ENCODE data around the gene CAVIN2.

DNA sequence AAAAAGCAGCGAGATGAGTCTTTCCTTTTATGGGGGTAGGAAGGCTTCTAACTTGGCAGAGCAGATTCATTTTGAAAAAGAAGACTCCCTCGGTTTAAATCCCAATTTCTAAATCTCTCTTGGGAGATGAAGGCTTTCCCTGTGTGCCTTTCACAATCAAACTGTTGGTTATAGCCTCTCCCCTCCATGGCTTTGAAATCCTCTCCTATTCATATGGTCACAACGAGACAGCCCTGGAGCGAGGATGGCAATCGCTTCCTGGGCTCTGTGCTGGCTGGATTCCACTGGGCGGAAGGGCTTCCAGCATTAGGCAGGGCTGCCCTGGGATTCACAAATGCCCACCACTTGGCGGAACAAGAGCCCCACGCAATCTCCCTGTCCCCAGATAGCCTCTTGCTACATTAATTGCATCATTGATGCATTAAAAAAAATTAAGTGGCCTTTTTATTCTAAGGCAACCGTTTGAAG lies 1.6 kb downstream of the CAVIN2 start:
- TF ChIP-seq RCOR1 (IDR thresholded peaks at IDR 0.05; ENCODE audit: low read length), result no peak
- TF ChIP-seq EZH2phosphoT487 (IDR thresholded peaks at IDR 0.05; ENCODE audit: borderline replicate concordance, low read depth), result no peak
- TF ChIP-seq, protein P1, sequence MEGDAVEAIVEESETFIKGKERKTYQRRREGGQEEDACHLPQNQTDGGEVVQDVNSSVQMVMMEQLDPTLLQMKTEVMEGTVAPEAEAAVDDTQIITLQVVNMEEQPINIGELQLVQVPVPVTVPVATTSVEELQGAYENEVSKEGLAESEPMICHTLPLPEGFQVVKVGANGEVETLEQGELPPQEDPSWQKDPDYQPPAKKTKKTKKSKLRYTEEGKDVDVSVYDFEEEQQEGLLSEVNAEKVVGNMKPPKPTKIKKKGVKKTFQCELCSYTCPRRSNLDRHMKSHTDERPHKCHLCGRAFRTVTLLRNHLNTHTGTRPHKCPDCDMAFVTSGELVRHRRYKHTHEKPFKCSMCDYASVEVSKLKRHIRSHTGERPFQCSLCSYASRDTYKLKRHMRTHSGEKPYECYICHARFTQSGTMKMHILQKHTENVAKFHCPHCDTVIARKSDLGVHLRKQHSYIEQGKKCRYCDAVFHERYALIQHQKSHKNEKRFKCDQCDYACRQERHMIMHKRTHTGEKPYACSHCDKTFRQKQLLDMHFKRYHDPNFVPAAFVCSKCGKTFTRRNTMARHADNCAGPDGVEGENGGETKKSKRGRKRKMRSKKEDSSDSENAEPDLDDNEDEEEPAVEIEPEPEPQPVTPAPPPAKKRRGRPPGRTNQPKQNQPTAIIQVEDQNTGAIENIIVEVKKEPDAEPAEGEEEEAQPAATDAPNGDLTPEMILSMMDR (IDR thresholded peaks at IDR 0.05), result no peak
- TF ChIP-seq, protein P2, sequence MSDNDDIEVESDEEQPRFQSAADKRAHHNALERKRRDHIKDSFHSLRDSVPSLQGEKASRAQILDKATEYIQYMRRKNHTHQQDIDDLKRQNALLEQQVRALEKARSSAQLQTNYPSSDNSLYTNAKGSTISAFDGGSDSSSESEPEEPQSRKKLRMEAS (IDR thresholded peaks at IDR 0.05; ENCODE audit: low read depth), result no peak
- no peak for TF ChIP-seq RFX5 (IDR thresholded peaks at IDR 0.05; ENCODE audit: low read length)
- no peak for TF ChIP-seq RAD21 (IDR thresholded peaks at IDR 0.05; ENCODE audit: low read length)
- TF ChIP-seq SMC3 (IDR thresholded peaks at IDR 0.05; ENCODE audit: low read depth, low read length), result no peak
- TF ChIP-seq, protein P3, sequence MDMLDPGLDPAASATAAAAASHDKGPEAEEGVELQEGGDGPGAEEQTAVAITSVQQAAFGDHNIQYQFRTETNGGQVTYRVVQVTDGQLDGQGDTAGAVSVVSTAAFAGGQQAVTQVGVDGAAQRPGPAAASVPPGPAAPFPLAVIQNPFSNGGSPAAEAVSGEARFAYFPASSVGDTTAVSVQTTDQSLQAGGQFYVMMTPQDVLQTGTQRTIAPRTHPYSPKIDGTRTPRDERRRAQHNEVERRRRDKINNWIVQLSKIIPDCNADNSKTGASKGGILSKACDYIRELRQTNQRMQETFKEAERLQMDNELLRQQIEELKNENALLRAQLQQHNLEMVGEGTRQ (IDR thresholded peaks at IDR 0.05; ENCODE audit: borderline replicate concordance, low read depth, low read length), result no peak
- no peak for TF ChIP-seq JUND (IDR thresholded peaks at IDR 0.05)
- no peak for TF ChIP-seq NRF1 (IDR thresholded peaks at IDR 0.05; ENCODE audit: low read depth, low read length)
- TF ChIP-seq TAF1 (IDR thresholded peaks at IDR 0.05; ENCODE audit: borderline replicate concordance, low read depth, low read length), result no peak
- TF ChIP-seq, protein P4, sequence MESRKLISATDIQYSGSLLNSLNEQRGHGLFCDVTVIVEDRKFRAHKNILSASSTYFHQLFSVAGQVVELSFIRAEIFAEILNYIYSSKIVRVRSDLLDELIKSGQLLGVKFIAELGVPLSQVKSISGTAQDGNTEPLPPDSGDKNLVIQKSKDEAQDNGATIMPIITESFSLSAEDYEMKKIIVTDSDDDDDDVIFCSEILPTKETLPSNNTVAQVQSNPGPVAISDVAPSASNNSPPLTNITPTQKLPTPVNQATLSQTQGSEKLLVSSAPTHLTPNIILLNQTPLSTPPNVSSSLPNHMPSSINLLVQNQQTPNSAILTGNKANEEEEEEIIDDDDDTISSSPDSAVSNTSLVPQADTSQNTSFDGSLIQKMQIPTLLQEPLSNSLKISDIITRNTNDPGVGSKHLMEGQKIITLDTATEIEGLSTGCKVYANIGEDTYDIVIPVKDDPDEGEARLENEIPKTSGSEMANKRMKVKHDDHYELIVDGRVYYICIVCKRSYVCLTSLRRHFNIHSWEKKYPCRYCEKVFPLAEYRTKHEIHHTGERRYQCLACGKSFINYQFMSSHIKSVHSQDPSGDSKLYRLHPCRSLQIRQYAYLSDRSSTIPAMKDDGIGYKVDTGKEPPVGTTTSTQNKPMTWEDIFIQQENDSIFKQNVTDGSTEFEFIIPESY (IDR thresholded peaks at IDR 0.05; ENCODE audit: borderline replicate concordance, low read depth), result no peak
- TF ChIP-seq TCF12 (IDR thresholded peaks at IDR 0.05), result no peak

All from SK-N-SH (cell line).